Activated CD8-positive, alpha-beta T cell treated with anti-CD3 and anti-CD28 coated beads, Interleukin-2, amount 10 ng/mL, durations not matched to agents 7 days and 5 days (primary cell): ENCODE data around the gene AMOTL2. TPM values are rescaled to one million over a fixed set of nuclear protein-coding genes. Genes with fewer than 3 reads are reported as not detected.

Experiments
- ATAC-seq: fragments of 150-1000 bp; cut with Tn5 transposase; one replicate; pipeline ENCODE4 v1.10.0; 2021; ENCODE audit warnings: moderate library complexity
- CTCF ChIA-PET: fragments of 350-600 bp; sonication (Branson Sonifier 250); formaldehyde crosslinking; loops from one replicate; lab custom pipeline; 2021; ENCODE audit warnings: antibody characterized with exemption; lab: Charles Lee
- POLR2A ChIA-PET: fragments of 350-600 bp; sonication (Branson Sonifier 250); formaldehyde crosslinking; loops from one replicate; lab custom pipeline; 2021; ENCODE audit warnings: antibody characterized with exemption; lab: Charles Lee
- DNase-seq: peaks from one replicate; pipeline ENCODE4 v3.0.0-alpha.2; 2020
- H3K27ac Mint-ChIP-seq: one replicate; pipeline ENCODE4 v1.8.0; 2021; ENCODE audit warnings: mild to moderate bottlenecking, mixed read lengths
- H3K27me3 Mint-ChIP-seq: one replicate; pipeline ENCODE4 v1.8.0; 2021; ENCODE audit warnings: low read depth, mixed read lengths
- H3K36me3 Mint-ChIP-seq: one replicate; pipeline ENCODE4 v1.8.0; 2021; ENCODE audit warnings: low read depth, mixed read lengths
- H3K4me1 Mint-ChIP-seq: one replicate; pipeline ENCODE4 v1.8.0; 2021; ENCODE audit warnings: low read depth, mixed read lengths
- H3K4me3 Mint-ChIP-seq: one replicate; pipeline ENCODE4 v1.8.0; 2021; ENCODE audit warnings: mild to moderate bottlenecking, mixed read lengths
- H3K9me3 Mint-ChIP-seq: one replicate; pipeline ENCODE4 v1.8.0; 2022; ENCODE audit warnings: mixed read lengths; ENCODE audit not compliant: insufficient read depth
- total RNA-seq, 2 experiments: library from RNA; stranded (reverse); gene quantifications; one replicate each; pipeline ENCODE4 v1.2.3, GENCODE V29; 2021

The AMOTL2 gene
- total RNA-seq, 2 experiments from 2014 or later, result not detected

GRCh38 chr3:134354612-134355251 is 19.5 kb downstream of the AMOTL2 start:
- POLR2A ChIA-PET, result no interaction called here
- CTCF ChIA-PET, result no interaction called here
- H3K36me3 Mint-ChIP-seq, result no peaks in the 10 kb centered on the region
- no peak for ATAC-seq
- no peak overlapping the region for H3K4me3 Mint-ChIP-seq
- no peak overlapping the region for H3K27ac Mint-ChIP-seq
- H3K9me3 Mint-ChIP-seq, result no peaks in the 10 kb centered on the region
- peaks cover 4% of the 10 kb centered on the region for H3K27me3 Mint-ChIP-seq
- peaks cover 2% of the 10 kb centered on the region for H3K4me1 Mint-ChIP-seq
- DNase-seq, result no peak

DNA sequence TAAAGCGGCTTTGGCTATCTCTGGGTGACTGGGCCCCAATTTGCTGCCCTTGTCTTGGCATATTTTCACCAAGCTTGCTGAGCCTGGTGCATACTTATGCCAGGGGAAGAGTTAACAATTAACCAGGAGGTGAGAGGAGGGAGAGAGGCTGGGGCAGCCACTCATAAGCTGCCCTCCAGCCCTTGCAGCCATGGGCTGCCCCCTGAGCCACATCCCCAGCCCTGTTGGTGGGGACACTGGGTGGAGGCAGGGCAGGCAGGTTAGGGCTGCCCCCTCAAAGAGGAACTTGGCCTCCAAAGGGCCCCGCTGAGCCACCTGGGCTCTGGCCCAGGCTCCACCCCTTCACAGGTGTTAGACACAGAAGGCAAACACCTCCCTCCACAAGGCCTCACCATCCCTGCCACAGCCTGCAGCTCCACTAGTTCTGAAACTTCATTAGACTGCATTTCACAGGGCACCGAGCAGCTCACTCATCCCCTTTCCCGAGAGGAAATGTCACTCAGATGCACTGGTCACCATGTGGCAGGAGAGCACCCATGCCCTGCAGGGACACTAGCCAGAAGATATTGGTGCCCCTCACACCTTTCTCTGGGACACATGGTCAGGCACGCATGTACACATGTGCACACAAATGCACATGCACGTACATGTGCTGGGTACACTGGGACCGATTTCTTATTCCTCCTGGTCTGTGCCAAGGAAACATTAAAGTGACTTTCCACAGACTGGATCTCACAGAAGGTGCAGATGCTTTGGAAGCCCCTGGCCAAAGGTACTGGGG is 20.2 kb downstream of the AMOTL2 start:
- Mint-ChIP-seq H3K9me3 (no peaks in the 10 kb centered on the region), H3K27me3 (peaks cover 4% of the 10 kb centered on the region), H3K27ac (no peak overlapping the region), H3K4me1 (peaks cover 2% of the 10 kb centered on the region), H3K4me3 (no peak overlapping the region), H3K36me3 (no peaks in the 10 kb centered on the region)
- ATAC-seq (no peak), DNase-seq (no peak)
- CTCF ChIA-PET, result no interaction called here
- POLR2A ChIA-PET, result no interaction called here

GRCh38 chr3:134353171-134353825 is 20.9 kb downstream of the AMOTL2 start:
- ATAC-seq (no peak), DNase-seq (no peak)
- Mint-ChIP-seq H3K9me3 (no peaks in the 10 kb centered on the region), H3K36me3 (no peaks in the 10 kb centered on the region), H3K27ac (no peak overlapping the region), H3K4me3 (no peak overlapping the region), H3K27me3 (peaks cover 6% of the 10 kb centered on the region), H3K4me1 (peaks cover 2% of the 10 kb centered on the region)
- ChIA-PET POLR2A (no interaction called here), CTCF (no interaction called here)

GRCh38 chr3:134352031-134352671 is 22.1 kb downstream of the AMOTL2 start:
- POLR2A ChIA-PET, result no interaction called here
- no peak for DNase-seq
- Mint-ChIP-seq H3K4me1 (peaks cover 2% of the 10 kb centered on the region), H3K36me3 (no peaks in the 10 kb centered on the region), H3K9me3 (peaks cover under 1% of the 10 kb centered on the region), H3K27me3 (peaks cover 8% of the 10 kb centered on the region), H3K4me3 (no peak overlapping the region), H3K27ac (no peak overlapping the region)
- ATAC-seq, result no peak
- CTCF ChIA-PET, result no interaction called here

DNA sequence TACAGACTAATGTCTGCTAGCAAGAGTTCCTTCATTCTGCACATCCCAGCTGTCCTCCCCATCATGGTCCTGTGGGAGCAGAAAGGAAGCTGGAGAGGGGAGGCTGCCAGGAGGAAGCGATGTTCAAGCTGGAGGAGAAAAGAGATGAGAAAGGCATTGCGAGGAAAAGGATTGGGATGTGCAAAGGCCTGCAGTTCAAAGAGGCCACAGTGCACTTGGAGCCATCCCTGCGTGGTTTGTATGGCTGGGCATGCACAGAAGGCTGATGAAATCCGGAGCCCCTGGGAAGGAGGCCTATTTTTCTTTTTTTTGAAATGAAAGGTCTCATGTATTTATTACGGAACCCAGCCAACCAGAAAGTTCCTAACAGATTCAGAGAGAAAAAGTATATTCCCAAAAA is 22.8 kb downstream of the AMOTL2 start:
- DNase-seq (no peak), ATAC-seq (no peak)
- CTCF ChIA-PET, result no interaction called here
- Mint-ChIP-seq H3K36me3 (no peaks in the 10 kb centered on the region), H3K9me3 (peaks cover 8% of the 10 kb centered on the region), H3K27me3 (peaks cover 11% of the 10 kb centered on the region), H3K4me1 (peaks cover 2% of the 10 kb centered on the region), H3K27ac (no peak overlapping the region), H3K4me3 (no peak overlapping the region)
- POLR2A ChIA-PET, result interaction anchor here (0.5 kb wide), 1 partner anchor 76 kb away, joined by 3 read pairs; no protein-coding TSS in a partner anchor

GRCh38 chr3:134350861-134351311 is 23.4 kb downstream of the AMOTL2 start:
- H3K36me3 Mint-ChIP-seq, result no peaks in the 10 kb centered on the region
- CTCF ChIA-PET, result no interaction called here
- H3K9me3 Mint-ChIP-seq, result peaks cover 9% of the 10 kb centered on the region
- H3K4me3 Mint-ChIP-seq, result no peak overlapping the region
- peaks cover 14% of the 10 kb centered on the region for H3K27me3 Mint-ChIP-seq
- POLR2A ChIA-PET, result no interaction called here
- H3K27ac Mint-ChIP-seq, result no peak overlapping the region
- no peak for ATAC-seq
- peaks cover 2% of the 10 kb centered on the region for H3K4me1 Mint-ChIP-seq
- no peak for DNase-seq

DNA sequence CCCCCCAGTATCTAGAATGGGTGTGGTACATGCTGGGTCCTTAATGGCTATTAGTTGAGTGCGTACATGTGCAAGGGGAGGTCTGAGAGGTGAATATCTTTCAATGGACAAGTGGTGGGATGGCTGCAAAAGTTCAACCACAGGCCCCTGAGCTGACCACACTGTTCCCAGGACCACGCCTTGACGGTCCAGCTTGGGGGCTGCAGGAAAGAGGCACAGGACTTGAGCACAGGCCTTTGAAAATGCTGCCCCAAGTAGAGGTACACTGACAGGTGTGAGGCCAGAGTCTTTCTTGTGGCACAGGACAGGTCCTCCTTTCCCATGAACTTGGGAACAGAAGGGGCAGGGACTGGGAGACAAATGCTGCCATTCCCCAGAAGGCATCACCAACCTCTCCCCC is 24.0 kb downstream of the AMOTL2 start:
- H3K4me1 Mint-ChIP-seq, result peaks cover 3% of the 10 kb centered on the region
- no peaks in the 10 kb centered on the region for H3K36me3 Mint-ChIP-seq
- H3K9me3 Mint-ChIP-seq, result peaks cover 9% of the 10 kb centered on the region
- ATAC-seq (no peak), DNase-seq (no peak)
- ChIA-PET POLR2A (no interaction called here), CTCF (no interaction called here)
- no peak overlapping the region for H3K27ac Mint-ChIP-seq
- H3K27me3 Mint-ChIP-seq, result peaks cover 15% of the 10 kb centered on the region
- no peak overlapping the region for H3K4me3 Mint-ChIP-seq

GRCh38 chr3:134348524-134348923 is 25.7 kb downstream of the AMOTL2 start:
- DNase-seq (no peak), ATAC-seq (no peak)
- ChIA-PET CTCF (no interaction called here), POLR2A (no interaction called here)
- Mint-ChIP-seq H3K4me1 (peaks cover 8% of the 10 kb centered on the region), H3K9me3 (peaks cover 9% of the 10 kb centered on the region), H3K4me3 (no peak overlapping the region), H3K27me3 (peaks cover 20% of the 10 kb centered on the region), H3K36me3 (no peaks in the 10 kb centered on the region), H3K27ac (no peak overlapping the region)

DNA sequence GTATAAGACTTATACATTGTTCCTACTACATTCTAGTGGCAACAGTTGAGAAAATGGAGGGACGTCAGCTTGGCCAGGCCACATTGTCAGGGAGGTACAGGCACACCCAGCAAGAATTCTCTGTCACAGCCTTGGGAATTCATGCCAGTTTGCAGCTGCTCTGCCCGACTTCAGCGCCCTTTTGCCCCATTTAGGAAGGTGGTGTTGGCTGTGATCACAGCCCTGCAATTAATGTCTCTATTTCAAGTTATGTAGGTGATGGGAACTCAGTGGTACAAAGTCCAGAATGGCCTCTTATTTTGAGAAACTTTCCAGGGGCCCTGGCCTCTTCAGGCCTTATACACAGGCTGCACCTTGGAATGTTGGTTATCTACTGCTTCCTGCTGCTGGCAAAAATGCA is 26.7 kb downstream of the AMOTL2 start:
- H3K36me3 Mint-ChIP-seq, result no peaks in the 10 kb centered on the region
- peaks cover 8% of the 10 kb centered on the region for H3K4me1 Mint-ChIP-seq
- no peak for DNase-seq
- no peak overlapping the region for H3K27ac Mint-ChIP-seq
- peaks cover 9% of the 10 kb centered on the region for H3K9me3 Mint-ChIP-seq
- POLR2A ChIA-PET, result no interaction called here
- ATAC-seq, result no peak
- H3K27me3 Mint-ChIP-seq, result peaks cover 20% of the 10 kb centered on the region
- CTCF ChIA-PET, result interaction anchor here (1.6 kb wide), 1 partner anchor 9 kb away, joined by 5 read pairs; no protein-coding TSS in a partner anchor
- H3K4me3 Mint-ChIP-seq, result no peak overlapping the region

DNA sequence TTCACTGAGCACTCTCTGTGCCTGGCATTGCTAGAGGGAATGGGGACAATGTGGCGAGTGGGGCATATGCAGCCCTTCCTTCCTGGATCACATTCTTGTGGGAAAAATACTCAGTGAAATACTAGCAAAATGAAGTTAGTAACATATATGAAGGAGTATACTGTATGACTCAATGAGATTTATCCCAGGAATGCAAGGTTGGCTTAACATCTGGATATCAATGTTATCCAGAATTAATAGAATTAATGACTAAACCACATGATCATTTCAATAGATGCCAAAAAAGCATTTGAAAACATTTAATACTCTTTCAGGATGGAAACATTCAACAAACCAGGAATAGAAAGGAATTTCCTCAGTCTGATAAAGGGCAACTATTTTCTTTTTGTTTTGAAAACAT is 27.5 kb downstream of the AMOTL2 start:
- H3K9me3 Mint-ChIP-seq, result peaks cover 9% of the 10 kb centered on the region
- no peak for DNase-seq
- ChIA-PET POLR2A (no interaction called here), CTCF (interaction anchor here (1.6 kb wide), 1 partner anchor 8 kb away, joined by 5 read pairs; no protein-coding TSS in a partner anchor)
- H3K4me1 Mint-ChIP-seq, result peaks cover 6% of the 10 kb centered on the region
- ATAC-seq, result no peak
- no peaks in the 10 kb centered on the region for H3K36me3 Mint-ChIP-seq
- H3K27ac Mint-ChIP-seq, result no peak overlapping the region
- peaks cover 22% of the 10 kb centered on the region for H3K27me3 Mint-ChIP-seq
- H3K4me3 Mint-ChIP-seq, result no peak overlapping the region

- DNase-seq, result no peak
- no peak overlapping the region for H3K4me3 Mint-ChIP-seq
- H3K4me1 Mint-ChIP-seq, result peaks cover 5% of the 10 kb centered on the region
- H3K36me3 Mint-ChIP-seq, result no peaks in the 10 kb centered on the region
- peaks cover 9% of the 10 kb centered on the region for H3K9me3 Mint-ChIP-seq
- ChIA-PET POLR2A (no interaction called here), CTCF (interaction anchor here (0.8 kb wide), 1 partner anchor 37 kb away, joined by 3 read pairs; no protein-coding TSS in a partner anchor)
- H3K27me3 Mint-ChIP-seq, result peaks cover 24% of the 10 kb centered on the region
- H3K27ac Mint-ChIP-seq, result no peak overlapping the region
- ATAC-seq, result no peak
Observed at GRCh38 chr3:134345202-134345601, 29.0 kb downstream of the AMOTL2 start.
